ENCODE data around the gene MEIS2.

The MEIS2 gene

DNA sequence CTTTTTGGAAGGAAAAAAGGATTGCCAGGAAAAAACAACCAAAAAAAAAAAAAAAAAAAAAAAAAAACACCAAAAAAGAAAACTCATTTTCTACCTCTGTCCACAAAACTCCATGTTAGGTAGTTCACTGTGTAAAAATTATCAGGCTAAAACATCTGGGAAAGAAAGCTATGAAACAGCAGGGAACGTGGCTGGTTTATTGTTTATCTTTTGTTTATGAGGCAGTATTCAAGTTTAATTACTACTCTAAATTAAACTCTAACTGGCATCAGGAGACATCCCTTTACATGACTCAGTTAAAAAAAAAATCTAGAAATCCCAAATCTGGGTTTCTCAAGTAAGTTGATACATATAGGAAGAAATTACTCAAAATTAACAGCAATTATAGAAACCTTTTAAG, 21.8 kb downstream of the MEIS2 start:
- 100% methylated on average over 1 of the region's 1 CpG; no CpG with 5 or more reads in 1 of the 2 experiments for WGBS, 2 experiments
- Histone ChIP-seq H3K4me3 (ENCODE audit: insufficient read depth, low read depth, low read length) (no peak overlapping the region), H3K27ac (ENCODE audit: insufficient read depth, low read depth, low read length, poor library complexity, severe bottlenecking) (no peak overlapping the region), H3K27me3 (ENCODE audit: control insufficient read depth, insufficient read depth, low read length, poor library complexity, severe bottlenecking) (no peaks in the 10 kb centered on the region), H3K4me1 (ENCODE audit: control insufficient read depth, insufficient read depth, low read length) (no peaks in the 10 kb centered on the region), H3K36me3 (ENCODE audit: control insufficient read depth, insufficient read depth, low read length) (peaks cover 32% of the 10 kb centered on the region), H3K9me3 (ENCODE audit: control insufficient read depth, low read length) (no peaks in the 10 kb centered on the region)

DNA sequence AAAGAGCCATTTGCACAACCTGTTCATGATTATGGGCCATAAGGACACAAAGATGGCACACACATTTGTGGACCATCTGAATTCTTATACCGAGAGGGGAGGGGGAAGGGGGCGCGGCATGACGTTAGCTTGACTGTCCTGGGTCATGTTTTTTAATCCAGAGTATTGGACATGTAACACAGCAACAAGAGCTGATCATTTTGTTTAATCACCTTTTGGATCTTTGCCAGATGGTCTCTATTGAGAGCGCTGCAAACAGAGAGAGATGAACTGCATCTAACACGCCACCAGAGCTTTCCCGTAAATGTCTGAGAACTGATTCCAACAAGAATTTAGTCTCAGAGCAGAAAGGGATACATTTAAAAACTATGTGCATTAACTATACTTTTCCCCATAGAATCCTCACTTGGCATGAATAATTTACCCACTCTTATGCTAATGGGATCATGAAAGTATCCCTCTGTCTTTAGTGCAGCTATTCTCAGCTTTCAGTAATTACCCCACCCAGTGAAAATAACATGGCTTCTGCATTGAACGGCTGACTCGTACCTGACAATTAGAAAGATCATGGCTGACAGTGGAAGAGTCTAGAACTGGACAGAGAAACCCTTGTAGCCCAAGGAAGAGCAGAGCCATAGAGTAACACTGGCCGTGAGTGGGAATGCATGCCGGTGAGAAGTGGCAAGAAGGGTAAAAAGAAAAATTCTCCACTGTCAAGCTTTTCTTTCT, 22.6 kb downstream of the MEIS2 start:
- Histone ChIP-seq H3K9me3 (ENCODE audit: control insufficient read depth, low read length) (no peaks in the 10 kb centered on the region), H3K36me3 (ENCODE audit: control insufficient read depth, insufficient read depth, low read length) (peaks cover 26% of the 10 kb centered on the region), H3K27me3 (ENCODE audit: control insufficient read depth, insufficient read depth, low read length, poor library complexity, severe bottlenecking) (no peaks in the 10 kb centered on the region), H3K4me3 (ENCODE audit: insufficient read depth, low read depth, low read length) (no peak overlapping the region), H3K27ac (ENCODE audit: insufficient read depth, low read depth, low read length, poor library complexity, severe bottlenecking) (no peak overlapping the region), H3K4me1 (ENCODE audit: control insufficient read depth, insufficient read depth, low read length) (no peaks in the 10 kb centered on the region)
- 86 to 95% methylated on average over 10 to 11 of the region's 11 CpGs for WGBS, 2 experiments

DNA sequence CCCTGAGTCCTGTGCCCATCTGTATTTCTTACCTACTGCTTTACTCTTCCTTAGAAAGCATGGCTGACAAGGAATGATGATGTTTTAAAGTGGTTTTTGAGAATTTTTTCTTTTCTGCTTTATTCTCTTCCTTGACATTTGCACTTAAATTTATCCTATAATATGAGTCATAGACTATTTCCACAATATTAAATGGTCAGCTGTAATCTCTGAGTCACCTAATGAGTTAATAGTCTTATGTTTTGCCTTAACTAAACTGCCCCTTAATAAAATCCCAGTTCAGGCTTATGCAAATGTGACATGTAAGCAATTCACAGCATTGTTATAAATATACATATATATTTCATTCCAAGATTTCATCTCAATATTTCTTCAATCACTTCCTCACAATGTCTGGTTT, 23.8 kb downstream of the MEIS2 start:
- H3K27me3 ChIP-seq (ENCODE audit: control insufficient read depth, insufficient read depth, low read length, poor library complexity, severe bottlenecking): no peaks in the 10 kb centered on the region
- no peak overlapping the region for H3K27ac ChIP-seq (ENCODE audit: insufficient read depth, low read depth, low read length, poor library complexity, severe bottlenecking)
- H3K36me3 ChIP-seq (ENCODE audit: control insufficient read depth, insufficient read depth, low read length): peaks cover 18% of the 10 kb centered on the region
- no peaks in the 10 kb centered on the region for H3K4me1 ChIP-seq (ENCODE audit: control insufficient read depth, insufficient read depth, low read length)
- H3K4me3 ChIP-seq (ENCODE audit: insufficient read depth, low read depth, low read length): no peak overlapping the region
- no peaks in the 10 kb centered on the region for H3K9me3 ChIP-seq (ENCODE audit: control insufficient read depth, low read length)

DNA sequence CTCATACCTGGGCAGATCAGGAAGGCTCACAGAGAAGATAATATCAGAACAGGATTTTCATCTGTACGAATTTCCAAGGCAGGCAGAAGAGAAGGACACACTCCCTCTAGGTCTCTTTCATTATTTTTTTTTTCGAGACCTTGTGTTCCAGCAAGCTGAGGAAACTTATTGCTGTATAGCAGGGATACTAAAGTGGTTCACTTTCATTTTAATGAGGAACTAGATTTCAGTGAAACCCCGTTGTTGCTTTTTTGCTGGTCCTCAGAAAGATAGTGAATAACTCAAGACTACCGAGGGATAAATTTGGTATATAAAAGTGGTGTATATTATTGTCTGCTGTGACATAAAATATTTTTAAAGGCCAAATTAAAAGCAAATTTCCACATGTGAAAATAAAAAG, 24.6 kb downstream of the MEIS2 start:
- Histone ChIP-seq H3K9me3 (ENCODE audit: control insufficient read depth, low read length) (no peaks in the 10 kb centered on the region), H3K4me1 (ENCODE audit: control insufficient read depth, insufficient read depth, low read length) (no peaks in the 10 kb centered on the region), H3K4me3 (ENCODE audit: insufficient read depth, low read depth, low read length) (no peak overlapping the region), H3K36me3 (ENCODE audit: control insufficient read depth, insufficient read depth, low read length) (peaks cover 17% of the 10 kb centered on the region), H3K27me3 (ENCODE audit: control insufficient read depth, insufficient read depth, low read length, poor library complexity, severe bottlenecking) (no peaks in the 10 kb centered on the region), H3K27ac (ENCODE audit: insufficient read depth, low read depth, low read length, poor library complexity, severe bottlenecking) (no peak overlapping the region)
- WGBS, 2 experiments: 93 to 97% methylated on average over 4 of the region's 4 CpGs

DNA sequence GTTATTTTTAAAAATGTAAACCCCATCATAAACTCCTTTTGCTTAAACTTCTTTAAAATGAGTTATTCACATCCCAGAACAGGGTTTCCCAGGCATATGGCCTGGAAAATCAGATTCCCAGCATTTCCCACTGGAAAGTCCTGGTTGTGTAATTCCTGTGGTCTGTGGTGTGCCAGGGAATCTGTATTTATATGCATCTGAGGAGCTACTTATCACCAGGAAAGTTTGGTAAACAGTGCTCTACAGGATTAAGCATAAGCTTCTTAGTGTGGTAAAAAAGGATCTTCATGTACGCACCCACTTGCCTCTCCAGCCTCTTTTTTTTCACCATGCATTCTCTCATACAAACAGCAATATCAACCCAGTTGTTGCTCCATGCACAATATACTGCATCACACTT, 28.2 kb downstream of the MEIS2 start:
- Histone ChIP-seq H3K4me1 (ENCODE audit: control insufficient read depth, insufficient read depth, low read length) (no peaks in the 10 kb centered on the region), H3K4me3 (ENCODE audit: insufficient read depth, low read depth, low read length) (no peak overlapping the region), H3K9me3 (ENCODE audit: control insufficient read depth, low read length) (no peaks in the 10 kb centered on the region), H3K36me3 (ENCODE audit: control insufficient read depth, insufficient read depth, low read length) (peaks cover 19% of the 10 kb centered on the region), H3K27me3 (ENCODE audit: control insufficient read depth, insufficient read depth, low read length, poor library complexity, severe bottlenecking) (no peaks in the 10 kb centered on the region), H3K27ac (ENCODE audit: insufficient read depth, low read depth, low read length, poor library complexity, severe bottlenecking) (no peak overlapping the region)
- 58 to 87% methylated on average over 1 of the region's 1 CpG for WGBS, 2 experiments

DNA sequence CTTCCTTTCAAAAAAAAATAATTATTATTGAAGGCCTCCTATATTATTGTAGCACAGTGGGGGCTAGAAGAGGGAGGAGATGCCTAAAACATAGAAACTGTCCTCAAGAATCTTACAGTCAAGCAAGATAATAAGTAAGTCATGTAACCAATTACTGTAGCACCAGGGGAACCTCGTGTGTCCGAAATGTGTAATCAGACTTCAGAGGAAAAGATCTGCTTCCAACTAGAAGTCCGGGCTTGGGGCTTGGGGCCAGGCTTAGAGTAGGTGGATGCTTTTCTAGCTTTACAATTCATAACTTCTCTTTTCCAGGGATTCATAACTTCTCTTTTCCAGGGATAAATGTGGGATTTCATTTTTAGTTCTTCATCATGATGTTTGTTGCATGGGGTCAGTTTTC, 29.2 kb downstream of the MEIS2 start:
- peaks cover 9% of the 10 kb centered on the region for H3K36me3 ChIP-seq (ENCODE audit: control insufficient read depth, insufficient read depth, low read length)
- no peak overlapping the region for H3K27ac ChIP-seq (ENCODE audit: insufficient read depth, low read depth, low read length, poor library complexity, severe bottlenecking)
- H3K9me3 ChIP-seq (ENCODE audit: control insufficient read depth, low read length): no peaks in the 10 kb centered on the region
- WGBS, 2 experiments: 94 to 97% methylated on average over 3 of the region's 3 CpGs
- H3K4me3 ChIP-seq (ENCODE audit: insufficient read depth, low read depth, low read length): no peak overlapping the region
- no peaks in the 10 kb centered on the region for H3K4me1 ChIP-seq (ENCODE audit: control insufficient read depth, insufficient read depth, low read length)
- H3K27me3 ChIP-seq (ENCODE audit: control insufficient read depth, insufficient read depth, low read length, poor library complexity, severe bottlenecking): no peaks in the 10 kb centered on the region

DNA sequence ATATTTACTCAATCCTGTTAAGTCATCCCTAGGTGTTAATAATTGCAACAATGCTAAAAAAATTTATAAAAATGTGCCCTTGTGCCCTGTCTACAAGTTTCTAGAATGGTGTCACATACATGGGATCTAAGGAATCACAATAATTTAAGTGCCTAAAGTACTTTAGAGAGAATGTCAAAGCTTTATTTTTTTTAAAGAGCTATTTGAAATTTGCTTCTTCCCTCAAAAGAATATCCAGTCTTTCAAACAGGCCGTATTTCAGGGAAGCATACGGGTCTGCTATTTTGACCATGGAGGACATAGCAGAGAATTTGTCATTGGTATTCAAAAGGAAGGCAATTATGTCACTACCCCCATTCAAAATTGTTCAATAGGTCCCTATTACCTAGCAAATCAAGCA, 29.7 kb downstream of the MEIS2 start:
- no peaks in the 10 kb centered on the region for H3K9me3 ChIP-seq (ENCODE audit: control insufficient read depth, low read length)
- 87 to 100% methylated on average over 1 to 2 of the region's 2 CpGs for WGBS, 2 experiments
- no peak overlapping the region for H3K4me3 ChIP-seq (ENCODE audit: insufficient read depth, low read depth, low read length)
- no peaks in the 10 kb centered on the region for H3K27me3 ChIP-seq (ENCODE audit: control insufficient read depth, insufficient read depth, low read length, poor library complexity, severe bottlenecking)
- H3K36me3 ChIP-seq (ENCODE audit: control insufficient read depth, insufficient read depth, low read length): peaks cover 13% of the 10 kb centered on the region
- no peak overlapping the region for H3K27ac ChIP-seq (ENCODE audit: insufficient read depth, low read depth, low read length, poor library complexity, severe bottlenecking)
- H3K4me1 ChIP-seq (ENCODE audit: control insufficient read depth, insufficient read depth, low read length): no peaks in the 10 kb centered on the region

DNA sequence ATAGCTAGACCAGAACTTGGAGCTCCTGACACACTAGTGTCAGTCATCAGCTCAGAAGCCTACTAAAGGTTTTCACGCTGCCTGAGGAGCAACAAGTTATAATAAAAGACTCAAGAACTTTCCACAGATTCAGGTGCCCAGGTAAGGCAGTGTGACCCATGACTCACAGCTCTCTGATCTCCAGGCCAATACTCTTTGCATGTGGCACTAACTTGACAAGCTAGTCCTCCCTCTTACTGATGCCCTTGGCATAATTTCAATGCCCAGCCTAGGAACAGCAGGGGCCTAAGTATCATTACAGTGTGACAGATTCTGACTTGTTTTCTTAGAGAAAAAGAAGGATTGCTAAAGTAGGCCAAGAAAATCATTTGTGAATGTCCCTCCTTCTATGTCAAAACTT, 38.4 kb downstream of the MEIS2 start:
- no peaks in the 10 kb centered on the region for H3K27me3 ChIP-seq (ENCODE audit: control insufficient read depth, insufficient read depth, low read length, poor library complexity, severe bottlenecking)
- no peaks in the 10 kb centered on the region for H3K9me3 ChIP-seq (ENCODE audit: control insufficient read depth, low read length)
- peaks cover 6% of the 10 kb centered on the region for H3K36me3 ChIP-seq (ENCODE audit: control insufficient read depth, insufficient read depth, low read length)
- H3K4me1 ChIP-seq (ENCODE audit: control insufficient read depth, insufficient read depth, low read length): peaks cover 27% of the 10 kb centered on the region
- H3K4me3 ChIP-seq (ENCODE audit: insufficient read depth, low read depth, low read length): no peak overlapping the region
- H3K27ac ChIP-seq (ENCODE audit: insufficient read depth, low read depth, low read length, poor library complexity, severe bottlenecking): no peak overlapping the region
- 93% methylated on average over 1 of the region's 1 CpG for WGBS, 2 experiments

DNA sequence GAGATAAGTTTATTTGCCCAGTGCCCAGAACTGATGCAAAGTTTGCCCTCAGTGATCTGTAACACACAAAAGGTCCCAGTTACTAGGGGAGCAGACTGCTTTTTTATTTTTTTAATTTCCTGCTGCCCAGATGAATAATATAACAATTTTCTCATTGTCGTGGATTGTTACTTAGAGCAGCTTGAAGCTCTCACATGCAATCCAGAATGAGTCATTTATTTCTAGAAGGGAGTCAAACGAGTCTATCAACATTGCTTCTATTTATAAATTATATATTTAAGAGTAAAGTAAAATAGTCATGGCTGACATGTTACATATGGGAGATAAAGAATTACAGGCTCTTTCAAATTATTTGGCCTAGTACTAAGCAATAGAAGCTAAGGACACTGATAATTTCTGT, 41.3 kb downstream of the MEIS2 start:
- Histone ChIP-seq H3K27me3 (ENCODE audit: control insufficient read depth, insufficient read depth, low read length, poor library complexity, severe bottlenecking) (no peaks in the 10 kb centered on the region), H3K27ac (ENCODE audit: insufficient read depth, low read depth, low read length, poor library complexity, severe bottlenecking) (no peak overlapping the region), H3K4me3 (ENCODE audit: insufficient read depth, low read depth, low read length) (no peak overlapping the region), H3K36me3 (ENCODE audit: control insufficient read depth, insufficient read depth, low read length) (no peaks in the 10 kb centered on the region), H3K4me1 (ENCODE audit: control insufficient read depth, insufficient read depth, low read length) (peaks cover 41% of the 10 kb centered on the region), H3K9me3 (ENCODE audit: control insufficient read depth, low read length) (no peaks in the 10 kb centered on the region)
- WGBS, 2 experiments: 80 to 100% methylated on average over 1 of the region's 2 CpGs

DNA sequence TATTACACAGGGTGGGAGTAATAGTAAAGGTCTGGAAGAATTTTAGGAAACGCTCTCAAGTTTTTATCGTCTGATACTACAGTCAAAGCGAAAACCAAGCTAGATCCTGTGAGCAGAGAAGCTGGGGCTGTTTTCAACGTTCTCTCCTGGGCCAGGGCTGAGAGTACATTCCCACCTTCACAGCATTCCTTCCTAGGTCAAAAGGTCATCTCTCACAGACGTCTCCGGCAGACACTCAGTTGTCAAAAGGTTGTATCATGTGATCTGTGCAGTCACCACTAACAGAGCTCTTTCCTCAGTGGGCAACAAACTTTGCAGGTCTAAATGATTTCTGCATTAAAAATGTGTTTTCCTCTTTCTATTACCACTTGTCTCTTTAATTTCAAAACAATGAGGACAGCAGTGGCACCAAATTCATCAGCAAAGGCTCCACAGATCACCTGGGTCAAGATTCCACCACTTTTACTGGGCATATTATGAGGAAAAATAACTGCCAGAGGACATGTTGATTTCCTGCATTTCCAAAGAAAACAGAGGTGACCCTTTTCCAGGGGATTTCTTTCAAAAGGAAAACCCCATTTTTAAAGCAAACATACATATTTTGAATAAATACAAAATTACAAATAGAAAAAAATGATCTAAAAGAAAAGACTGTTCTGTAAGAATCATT, 41.9 kb downstream of the MEIS2 start:
- H3K4me3 ChIP-seq (ENCODE audit: insufficient read depth, low read depth, low read length): no peak overlapping the region
- no peaks in the 10 kb centered on the region for H3K9me3 ChIP-seq (ENCODE audit: control insufficient read depth, low read length)
- no peaks in the 10 kb centered on the region for H3K36me3 ChIP-seq (ENCODE audit: control insufficient read depth, insufficient read depth, low read length)
- no peaks in the 10 kb centered on the region for H3K27me3 ChIP-seq (ENCODE audit: control insufficient read depth, insufficient read depth, low read length, poor library complexity, severe bottlenecking)
- H3K27ac ChIP-seq (ENCODE audit: insufficient read depth, low read depth, low read length, poor library complexity, severe bottlenecking): peak overlapping the region; percentile 57
- 43 to 45% methylated on average over 6 of the region's 6 CpGs for WGBS, 2 experiments
- H3K4me1 ChIP-seq (ENCODE audit: control insufficient read depth, insufficient read depth, low read length): peaks cover 41% of the 10 kb centered on the region

All from ectodermal cell (in vitro differentiated cells).